NCI-H2107 treated with DMSO at 0.1 percent for 48 hours (cell line): Measurements from ENCODE around the gene ULBP1.
"Not testable (repeated sequence)": the region's sequence is repeated elsewhere in the genome, so short reads cannot be mapped to it uniquely, and the experiment has no call there.

Experiments used
- DNase-seq: peaks from one replicate; lab custom pipeline; 2025; ENCODE audit not compliant: unreplicated experiment; lab: John Stamatoyannopoulos, UW

The ULBP1 gene, protein sequence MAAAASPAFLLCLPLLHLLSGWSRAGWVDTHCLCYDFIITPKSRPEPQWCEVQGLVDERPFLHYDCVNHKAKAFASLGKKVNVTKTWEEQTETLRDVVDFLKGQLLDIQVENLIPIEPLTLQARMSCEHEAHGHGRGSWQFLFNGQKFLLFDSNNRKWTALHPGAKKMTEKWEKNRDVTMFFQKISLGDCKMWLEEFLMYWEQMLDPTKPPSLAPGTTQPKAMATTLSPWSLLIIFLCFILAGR

DNA sequence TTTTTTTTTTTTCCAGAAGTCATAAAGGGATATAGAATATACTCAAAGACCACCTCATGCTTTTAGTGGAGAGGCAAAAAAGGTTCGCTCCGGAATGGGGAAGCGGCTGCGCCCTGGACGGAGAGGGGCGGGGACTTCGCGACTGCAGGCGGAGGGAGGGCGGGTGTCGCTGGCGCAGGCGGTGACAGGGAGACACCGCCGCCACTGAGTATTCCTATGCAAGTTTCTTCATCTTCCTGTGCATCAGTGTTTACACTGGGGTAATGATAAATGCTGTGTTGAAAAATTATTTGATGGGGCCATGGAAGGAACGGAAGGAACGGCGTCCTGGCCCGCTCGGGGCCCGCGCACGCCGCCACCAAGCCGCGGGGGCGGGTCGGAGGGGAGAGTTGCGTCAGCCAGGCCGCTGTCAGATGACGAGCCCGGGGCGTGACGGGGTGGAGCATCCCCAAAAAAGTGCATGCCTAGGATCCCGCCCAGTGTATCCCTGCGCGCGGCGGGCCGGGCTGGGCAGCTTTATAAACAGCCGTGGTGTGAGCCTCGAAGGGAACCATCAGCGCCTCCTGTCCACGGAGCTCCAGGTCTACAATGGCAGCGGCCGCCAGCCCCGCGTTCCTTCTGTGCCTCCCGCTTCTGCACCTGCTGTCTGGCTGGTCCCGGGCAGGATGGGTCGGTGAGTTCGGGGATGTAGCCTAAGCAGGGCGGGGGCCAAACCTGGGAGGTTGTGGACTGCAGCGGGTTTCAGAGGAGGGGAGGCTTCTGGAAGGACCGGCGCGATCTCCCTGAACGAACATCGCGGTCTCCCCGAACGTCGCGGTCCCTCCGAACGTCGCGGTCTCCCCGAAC is at the start of gene ULBP1:
ULBP1 (plus strand) TSS at position 482 of the 846 bp plus-strand sequence; CDS start at position 589, 107 bp downstream.
- peak; percentile 60 for DNase-seq

DNA sequence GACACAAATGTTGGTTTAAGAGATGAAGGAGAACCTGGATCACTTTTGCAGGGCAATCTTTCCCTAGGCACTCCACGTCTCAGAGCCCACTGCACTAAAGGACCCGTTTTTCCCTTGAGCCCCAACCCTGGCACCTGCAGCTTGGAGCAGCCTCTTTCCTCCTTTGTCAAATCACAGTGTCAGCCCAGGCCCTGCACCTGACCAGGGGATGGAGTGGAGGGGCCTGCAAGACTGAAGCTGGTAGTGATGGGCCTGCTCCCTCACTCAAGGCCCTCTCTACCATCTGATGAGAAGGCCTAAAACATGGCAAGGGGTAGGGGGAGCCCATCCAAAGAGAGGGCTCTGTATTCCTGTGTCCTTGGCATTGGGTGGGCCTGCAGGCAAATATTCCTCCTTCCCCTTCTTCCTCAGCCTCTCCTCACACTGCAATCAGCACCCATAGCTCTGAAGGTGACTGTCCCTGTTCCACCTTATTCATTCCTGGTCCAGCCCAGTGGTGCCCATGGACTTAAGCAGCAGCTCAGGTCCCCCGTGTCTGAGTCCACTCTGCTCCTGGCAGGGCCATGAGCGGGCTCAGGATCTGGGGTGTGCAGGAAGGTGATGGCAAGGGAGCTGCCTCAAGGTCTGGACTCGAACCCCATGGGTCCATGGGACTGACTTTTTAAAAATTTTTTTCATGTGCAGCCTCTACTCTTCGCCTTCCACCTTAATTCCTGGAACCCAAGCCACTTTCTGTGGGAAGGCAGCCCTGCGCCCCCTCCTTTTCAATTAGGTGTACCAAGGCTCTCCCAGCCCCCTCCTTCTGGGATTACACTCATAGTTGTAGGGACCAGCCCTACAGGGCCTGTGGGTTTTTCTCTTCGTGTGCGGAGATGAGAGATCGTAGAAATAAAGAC is 47.5 kb upstream of the ULBP1 start:
- no peak for DNase-seq

DNA sequence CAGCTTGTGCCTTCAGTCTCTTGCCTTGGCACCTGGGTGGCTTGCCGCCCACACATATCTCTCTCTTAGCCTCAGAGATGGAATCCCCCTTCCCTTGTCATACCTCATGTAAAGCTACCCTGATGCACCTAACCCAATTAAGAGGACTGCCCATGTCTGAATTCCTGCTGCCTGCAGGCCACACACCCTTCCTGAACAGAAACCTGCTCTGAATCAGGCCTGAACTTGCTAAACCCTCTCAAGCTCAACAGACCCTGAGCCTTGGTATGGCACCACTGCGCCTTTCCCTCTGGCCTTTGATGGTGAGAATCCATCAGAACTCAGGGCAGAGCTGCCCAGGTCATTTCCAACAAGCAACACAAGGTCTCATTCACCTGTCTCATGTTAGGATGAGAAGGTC is 46.1 kb upstream of the ULBP1 start:
- DNase-seq = no peak

DNA sequence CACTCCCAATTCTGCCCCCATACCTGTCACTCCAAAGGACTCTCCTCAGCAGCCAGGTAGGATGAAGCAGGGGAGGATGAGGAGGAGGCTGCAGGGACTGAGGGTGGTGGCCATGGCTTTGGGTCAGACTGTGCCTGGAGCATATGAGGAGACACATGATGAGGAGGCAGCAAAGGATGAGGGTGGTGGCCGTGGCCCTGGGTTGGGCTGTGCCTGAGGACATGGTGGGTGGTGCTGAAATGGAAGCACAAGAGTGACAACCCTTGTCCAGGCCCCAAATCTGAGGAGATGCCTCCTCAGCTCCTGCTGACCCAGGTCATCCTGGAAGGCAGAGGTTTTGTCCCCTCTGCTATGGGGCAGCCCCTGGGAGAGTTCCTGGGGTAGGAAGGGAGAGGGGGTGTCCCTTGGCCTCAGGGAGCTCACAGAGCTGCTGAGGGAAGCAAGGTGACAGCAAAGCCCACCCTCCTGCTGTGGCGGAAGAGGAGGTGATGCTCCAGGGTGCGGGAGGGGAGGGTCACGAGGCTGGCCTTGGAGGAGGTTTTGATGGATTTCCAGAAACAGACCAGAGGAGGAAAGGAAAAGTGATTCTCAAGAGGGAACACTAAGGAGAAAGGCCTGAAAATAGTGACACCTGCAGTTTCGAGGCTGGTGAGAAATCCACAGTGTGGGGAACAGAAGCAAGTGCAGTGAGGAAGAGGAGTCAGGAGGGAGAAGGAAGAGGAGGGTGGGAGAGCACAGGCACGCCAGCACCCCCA is 45.4 kb upstream of the ULBP1 start:
- DNase-seq = no peak

DNA sequence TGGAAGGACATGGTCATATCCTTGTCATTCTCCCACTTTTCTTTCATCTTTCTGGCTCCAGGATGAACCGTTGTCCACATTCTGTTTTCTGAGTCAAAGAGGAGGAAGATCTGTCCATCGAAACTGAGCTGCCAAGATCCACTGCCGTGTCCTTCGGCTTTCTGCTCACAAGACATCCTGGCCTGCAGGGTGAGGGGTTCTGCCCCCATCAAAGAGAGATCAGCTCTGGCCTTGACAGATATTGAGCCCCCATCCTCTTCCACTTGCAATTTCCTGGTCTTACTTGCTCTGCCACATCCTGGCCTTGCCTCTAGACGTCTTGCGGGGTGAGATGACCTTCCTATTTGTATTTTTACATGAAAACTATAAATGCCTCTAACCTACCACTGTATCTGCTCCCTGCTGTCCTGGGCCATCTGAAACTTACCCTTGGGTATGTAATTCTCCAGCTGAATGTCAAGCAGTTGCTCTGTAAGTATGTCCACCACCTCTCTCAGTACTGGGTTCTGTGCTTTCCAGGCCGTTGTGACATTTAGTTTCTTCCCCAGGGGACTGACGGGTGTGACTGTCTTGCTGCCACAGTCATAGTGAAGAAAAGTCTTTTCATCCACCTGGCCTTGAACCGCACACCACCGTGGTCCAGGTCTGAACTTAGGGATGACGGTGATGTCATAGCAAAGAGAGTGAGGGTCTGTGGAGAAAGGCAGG is 44.5 kb upstream of the ULBP1 start:
- DNase-seq = not testable (repeated sequence)

DNA sequence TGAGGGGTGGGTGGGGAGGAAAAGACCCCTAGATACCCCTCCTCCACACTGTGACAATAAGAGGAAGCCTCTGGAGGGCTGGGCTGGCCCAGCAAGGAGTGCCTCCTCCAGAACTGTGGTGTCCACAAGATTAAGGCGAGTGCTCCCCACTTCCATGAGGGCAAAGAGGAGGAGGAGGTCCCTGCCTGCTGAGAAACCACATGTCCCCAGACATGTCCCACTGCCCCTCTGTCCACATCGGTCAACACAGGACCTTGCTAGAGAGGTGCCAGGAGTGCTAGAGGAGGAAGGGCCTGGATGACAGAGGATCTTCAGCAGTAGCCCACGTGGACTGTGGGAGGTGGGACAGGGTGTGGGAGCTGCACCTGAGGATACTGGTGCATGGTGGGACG is 43.9 kb upstream of the ULBP1 start:
- no peak for DNase-seq

DNA sequence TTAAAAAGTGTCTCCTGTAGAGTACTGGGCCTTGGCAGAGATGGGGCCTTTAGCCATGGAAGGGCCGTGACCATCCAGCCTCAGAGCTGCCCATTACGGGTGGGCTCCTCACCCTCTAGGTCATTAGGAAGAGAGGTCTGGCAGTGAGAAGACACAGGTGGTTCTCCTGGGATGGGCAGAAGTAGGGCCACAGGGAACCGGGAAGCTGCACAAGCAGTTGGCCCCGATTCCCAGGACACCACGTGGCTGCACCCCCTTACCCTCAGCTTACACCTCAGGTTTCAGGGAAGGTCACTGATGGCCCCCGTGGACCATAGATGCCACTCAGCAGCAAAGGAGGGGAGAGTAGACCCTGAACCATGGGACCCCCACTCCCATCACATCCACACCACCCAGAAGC is 42.4 kb upstream of the ULBP1 start:
- no peak for DNase-seq

DNA sequence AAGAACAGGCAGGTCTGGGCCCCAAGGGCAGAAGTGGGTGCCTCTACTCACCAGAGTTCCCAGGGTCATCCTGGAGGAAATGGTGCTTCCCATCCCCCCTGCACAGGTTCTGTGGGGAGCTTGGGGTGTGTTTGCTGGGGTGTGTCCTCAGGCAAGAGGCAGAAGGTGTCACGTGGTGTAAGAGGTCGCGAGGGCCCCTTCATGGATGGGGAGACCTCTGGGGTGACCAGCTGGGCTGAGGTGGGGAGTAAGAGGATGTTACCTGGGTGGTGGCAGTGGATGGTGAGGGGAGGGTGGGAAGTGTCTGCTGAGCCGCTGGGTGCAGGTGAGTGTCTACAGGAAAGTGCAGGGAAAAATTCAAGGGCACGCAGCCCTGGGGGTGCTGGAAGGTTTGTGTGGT is 41.7 kb upstream of the ULBP1 start:
- not testable (repeated sequence) for DNase-seq

DNA sequence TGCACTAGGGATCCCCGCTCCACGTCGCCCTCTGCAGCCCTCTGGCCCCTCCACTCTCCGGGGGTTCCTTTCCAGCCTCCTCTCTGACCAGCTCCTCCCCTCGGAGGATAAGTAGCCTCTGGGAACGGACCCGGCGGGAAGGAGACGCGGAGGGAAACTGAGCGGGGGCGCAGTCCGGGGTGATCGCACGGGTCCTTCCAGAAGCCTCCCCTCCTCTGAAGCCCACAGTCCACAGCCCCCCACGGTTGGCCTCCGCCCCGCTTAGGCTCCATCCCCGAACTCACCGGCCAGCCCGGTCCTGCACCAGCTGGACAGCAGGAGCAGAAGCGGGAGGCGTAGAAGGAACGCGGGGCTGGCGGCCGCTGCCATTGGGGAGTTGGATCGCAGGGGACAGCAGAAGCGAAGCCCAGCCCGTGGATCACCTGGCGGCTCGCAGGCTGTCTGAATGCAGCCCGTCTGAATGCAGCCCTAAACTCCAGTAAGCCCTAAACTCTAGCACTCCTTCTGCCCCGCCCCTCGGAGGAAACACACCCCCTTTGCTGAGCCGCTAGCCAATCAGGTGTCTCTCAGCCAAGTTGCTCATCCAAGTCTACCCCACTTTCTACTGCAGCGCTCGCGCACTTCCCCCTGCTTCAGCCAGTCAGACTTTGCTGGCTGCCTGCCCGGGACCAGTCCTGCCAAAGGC is 41.0 kb upstream of the ULBP1 start, which contains the start of gene RAET1G:
RAET1G (minus strand) TSS at position 480 of the 685 bp plus-strand sequence; CDS start at position 369, 111 bp downstream.
- peak; percentile 89 for DNase-seq

DNA sequence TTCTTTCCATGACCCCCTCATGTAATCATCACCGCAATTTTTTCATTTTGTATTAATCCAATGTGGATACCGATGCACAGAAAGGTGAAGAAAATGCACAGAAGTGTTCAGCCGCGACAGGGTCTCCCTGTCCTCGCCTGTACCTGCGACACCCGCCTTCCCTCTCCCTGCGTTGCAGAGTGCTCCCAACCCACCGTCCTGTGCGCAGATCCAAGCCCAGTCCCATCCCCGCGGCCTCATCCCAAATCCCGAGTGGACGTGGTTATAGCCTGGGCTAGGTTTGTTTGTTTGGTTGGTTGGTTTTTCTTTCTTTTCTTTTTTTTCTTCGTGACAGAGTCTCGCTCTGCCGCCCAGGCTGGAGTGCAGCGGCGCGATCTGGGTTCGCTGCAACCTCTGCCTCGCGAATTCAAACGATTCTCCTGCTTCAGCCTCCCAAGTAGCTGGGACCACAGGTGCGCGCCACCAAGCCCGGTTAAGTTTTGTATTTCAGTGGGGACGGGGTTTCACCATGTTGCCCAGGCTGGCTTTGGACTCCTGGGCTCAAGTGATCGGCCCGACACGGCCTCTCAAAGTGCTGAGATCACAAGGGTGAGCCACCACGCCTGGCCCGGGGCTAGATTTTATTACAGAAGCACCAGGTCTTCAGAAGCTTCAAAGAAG is 40.3 kb upstream of the ULBP1 start:
- no peak for DNase-seq

DNA sequence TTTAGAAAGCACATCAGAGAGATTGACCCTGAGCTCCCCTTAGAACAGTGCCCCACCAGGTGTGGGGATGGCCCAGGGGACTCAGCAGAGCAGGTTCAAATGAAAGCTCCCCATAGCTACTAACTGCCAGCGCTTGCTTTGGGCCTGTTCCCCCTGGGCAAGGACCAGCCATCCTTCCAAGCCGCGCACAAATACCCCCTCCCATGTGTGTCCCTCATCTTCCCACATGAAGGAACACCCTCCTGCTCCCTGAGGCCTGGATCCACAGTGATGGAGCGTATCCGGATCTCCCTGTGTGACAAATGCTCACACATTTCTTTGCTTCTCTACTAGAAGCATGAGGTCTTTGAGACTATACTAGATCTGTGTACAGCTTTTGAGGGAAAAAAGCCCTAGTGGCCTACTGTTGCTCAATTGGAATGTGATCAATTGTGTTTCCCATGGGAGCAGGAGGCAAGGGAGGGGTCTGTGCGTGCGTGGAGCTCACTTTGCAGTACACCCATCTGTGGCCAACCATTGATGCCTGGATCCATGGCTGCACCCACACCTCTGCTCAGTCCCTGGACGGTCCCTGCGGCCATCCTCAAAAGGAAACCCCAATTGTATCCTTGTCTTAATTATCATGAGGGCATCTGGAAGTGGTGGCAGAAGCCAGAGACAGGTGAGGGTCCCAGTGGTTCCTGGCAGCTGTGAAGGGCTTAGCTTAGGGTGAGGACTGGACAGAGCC is 39.4 kb upstream of the ULBP1 start:
- DNase-seq = no peak

DNA sequence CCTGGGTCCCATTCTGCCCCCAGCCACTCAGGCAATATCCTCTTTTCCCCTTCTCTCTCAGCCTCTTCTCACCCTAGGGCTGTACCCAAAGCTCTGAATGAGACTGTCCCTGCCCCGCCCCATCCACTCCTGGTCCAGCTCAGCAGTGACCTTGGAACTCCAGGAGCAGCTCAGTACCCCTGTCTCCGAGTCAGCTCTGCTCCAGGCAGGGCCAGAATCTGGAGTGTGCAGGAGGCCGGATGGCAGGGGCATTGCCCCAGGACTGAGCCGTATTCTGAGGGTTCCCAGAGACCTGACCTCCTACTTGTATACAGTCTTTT is 38.9 kb upstream of the ULBP1 start:
- no peak for DNase-seq

DNA sequence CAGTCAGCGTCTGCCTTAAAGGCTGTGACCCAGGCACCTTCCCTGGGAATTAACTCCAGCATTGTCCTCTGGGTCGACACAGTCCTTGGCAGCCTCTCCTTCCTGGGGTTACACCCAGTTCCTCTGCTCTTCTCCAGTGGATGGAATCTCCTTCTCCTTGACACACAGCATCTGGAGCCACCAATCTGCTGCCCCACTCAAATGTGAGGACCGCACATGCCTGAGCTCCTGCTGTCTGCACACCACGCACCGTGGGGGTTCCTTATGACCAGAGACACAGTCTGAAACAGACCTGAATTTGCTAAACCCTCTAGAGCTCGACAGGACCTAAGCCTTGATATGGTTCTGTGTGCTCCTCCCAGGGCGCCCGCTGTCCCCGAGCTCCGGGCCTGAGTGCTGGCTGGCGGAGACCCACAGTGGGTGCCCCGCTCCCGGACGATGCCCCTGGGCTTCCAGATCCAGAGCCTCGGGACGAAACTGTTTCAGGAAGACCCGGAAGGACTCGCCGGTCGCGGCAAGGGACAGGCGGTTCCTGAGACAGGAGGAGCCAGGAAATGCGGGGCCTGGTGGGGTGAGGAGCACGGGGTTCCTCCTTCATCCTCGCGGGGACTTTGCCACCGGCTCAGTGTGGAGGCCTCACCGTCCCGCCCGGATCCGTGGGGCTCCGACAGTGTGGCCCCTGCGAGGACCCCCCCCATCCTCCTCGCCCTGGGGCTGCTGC is 38.3 kb upstream of the ULBP1 start:
- no peak for DNase-seq

DNA sequence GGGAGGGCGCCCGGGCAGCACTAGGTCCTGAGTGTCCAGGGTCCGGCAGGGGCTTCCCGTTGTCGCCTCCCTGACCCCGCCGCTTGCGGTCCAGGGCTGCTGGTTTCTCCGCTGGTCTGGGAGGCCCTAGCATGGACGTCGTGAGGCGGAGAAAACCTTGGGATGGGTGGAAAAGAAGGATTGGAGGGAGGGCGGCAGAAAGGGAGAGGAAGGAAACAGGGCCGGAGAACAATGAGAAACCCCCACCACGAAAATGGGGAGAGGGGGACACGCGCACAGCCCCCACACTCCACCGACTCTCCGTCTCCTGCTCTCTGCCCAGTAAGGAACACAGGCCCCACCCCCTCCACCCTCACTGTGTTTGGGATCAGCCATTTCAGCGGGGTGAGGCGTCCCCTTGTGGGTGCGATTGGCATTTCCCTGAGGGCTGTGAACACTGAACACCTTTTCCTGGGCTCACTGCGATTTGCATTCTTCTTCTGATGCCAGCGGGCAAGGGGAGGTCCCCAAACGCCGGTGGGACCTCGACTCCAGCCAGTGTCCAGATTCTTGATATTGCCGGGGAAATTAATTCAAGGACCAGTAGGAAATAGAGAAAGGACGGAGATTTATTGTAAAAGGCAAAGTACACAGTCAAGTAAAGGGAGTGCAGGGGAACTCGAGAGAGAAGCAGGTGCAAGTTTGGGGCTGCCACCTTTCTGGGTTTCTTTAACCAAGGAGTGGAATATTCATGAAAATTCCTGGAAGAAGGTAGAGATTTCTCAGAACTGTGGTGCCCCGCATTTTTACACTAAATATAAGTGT is 37.6 kb upstream of the ULBP1 start:
- DNase-seq = peak; percentile 79

DNA sequence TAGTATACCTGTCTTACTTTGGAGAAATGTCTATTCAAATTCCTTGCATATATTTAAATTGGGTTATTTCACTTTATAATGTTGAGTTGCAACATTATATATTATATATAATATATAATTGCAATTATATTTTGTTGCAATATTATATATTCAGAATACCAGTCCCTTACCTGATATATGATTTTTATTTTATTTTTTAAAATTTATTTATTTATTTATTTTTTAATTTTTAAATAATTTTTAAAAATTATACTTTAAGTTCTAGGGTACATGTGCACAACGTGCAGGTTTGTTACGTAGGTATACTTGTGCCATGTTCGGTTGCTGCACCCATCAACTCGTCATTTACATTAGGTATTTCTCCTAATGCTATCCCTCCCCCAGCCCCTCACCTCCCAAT is 36.7 kb upstream of the ULBP1 start:
- not testable (repeated sequence) for DNase-seq

DNA sequence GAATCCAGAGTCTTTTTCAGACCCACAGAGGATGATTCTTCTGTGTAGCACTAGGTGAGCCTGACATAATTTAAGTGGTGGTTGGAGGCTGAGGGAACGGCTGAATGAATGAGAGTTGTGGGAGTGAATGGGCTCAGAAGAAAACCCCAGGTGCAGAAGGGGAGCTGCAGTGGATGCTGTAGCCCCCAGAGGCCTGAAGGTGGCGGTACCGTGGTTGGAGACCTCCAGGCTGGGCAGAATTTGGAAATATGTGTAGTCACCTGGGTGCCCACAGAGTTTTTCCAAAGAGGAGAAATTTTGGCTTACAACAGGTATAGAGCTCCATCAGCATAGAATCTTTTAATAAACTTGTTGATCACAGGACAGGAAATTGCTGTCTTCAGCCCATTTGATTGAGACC is 34.3 kb upstream of the ULBP1 start:
- DNase-seq = no peak

DNA sequence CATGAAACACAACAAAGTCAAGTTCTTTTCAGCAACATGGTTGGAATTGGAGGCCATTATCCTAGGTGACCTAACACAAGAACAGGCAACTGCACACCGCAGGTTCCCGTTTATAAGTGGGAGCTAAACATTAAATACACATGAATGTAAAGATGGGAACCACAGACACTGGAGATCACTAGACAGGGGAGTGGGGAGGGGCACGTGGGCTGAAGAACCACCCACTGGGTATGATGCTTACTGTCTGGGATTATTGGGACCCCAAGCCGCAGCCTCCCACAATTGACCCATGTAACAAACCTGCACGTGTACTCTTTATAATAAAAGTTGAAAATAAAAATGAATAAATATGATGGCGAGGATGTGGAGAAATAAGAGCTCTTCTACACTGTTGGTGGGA is 32.2 kb upstream of the ULBP1 start:
- no peak for DNase-seq
